Measurements from ENCODE around the gene VEGFC.
A peak's percentile ranks its signal among the peaks of the same experiment; 100 is the strongest.

The VEGFC gene

DNA sequence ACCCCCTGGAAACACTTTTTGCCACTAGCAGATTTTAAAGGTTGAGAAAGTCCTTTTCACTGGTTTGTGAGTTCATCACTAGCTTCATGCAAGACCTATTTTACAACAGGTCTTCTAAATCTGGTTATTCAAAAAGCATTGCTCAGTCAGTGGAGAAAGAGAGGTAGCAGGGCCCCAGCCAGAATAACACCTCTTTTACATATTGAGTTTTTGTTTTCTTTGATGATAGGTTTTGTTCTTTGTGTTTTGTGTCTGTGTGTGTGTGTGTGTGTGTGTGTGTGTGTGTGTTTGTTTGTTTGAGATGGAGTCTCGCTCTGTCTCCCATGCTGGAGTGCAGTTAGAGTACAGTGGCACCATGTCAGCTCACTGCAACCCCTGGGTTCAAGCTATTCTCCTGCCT is 2.7 kb upstream of the VEGFC start:
- no peak for DNase-seq

GRCh38 chr4:176794651-176795050 is 1.9 kb upstream of the VEGFC start:
- no peak for DNase-seq

DNA sequence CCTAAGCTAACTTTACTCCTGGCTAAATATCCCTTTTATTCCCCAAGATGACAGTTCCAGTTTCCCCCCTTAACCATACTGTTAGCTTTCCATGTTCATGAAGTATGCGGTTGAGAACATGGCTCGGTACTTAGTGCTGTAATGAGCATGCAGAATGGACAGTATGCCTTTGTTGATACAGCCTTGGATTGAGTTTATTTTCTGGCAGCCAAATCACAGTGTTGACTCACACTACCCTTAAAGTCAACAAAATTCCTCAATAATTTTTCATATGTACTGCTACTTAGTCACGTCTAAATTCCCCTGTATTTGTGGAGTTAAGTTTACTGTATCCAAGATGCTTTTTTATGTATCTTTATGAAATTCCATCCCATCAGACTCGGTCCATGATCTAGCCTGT is 1.4 kb upstream of the VEGFC start:
- no peak for DNase-seq

GRCh38 chr4:176793060-176793605 is 411 bp upstream of the VEGFC start:
- no peak for DNase-seq

GRCh38 chr4:176791591-176792325 is 964 bp downstream of the VEGFC start:
- peak in 1 of 2 experiments; percentile 6 for DNase-seq

DNA sequence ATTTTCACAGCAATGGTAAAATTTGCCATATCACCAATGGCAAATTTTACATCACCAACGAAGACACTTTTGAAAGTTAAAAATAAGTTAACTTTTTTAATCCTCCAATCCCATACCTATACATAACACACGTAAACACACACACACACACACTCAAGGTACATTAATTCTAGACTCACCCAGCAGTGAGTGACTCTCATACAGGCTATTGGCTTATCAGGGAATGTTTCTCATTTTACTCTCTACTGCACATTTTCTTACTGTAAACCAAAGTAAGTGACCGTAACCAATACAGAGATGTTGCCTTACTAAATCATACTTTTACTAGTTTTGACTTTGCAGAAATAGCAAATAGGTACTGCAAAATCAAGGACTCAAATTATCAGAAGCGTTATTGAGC is 2.3 kb downstream of the VEGFC start:
- no peak for DNase-seq

DNA sequence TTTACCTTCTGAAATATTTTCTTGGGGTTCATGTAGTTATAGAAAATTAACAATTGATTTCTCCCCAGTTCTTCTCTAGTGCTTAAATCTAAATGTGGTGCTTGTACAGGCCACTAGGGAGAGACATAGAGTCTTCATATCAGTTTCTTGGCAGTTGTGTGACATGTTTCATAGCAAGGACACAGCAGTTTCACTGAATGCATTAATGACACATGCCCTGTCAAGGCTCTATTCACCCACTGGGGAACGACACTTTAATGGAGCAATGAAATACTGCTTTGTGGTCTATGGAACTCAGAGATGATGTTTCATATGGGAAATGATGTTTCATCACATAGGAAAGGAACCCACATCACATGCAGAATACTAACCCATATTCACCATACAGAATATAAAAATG is 2.8 kb downstream of the VEGFC start:
- peak; percentile 6 to 37 for DNase-seq

DNA sequence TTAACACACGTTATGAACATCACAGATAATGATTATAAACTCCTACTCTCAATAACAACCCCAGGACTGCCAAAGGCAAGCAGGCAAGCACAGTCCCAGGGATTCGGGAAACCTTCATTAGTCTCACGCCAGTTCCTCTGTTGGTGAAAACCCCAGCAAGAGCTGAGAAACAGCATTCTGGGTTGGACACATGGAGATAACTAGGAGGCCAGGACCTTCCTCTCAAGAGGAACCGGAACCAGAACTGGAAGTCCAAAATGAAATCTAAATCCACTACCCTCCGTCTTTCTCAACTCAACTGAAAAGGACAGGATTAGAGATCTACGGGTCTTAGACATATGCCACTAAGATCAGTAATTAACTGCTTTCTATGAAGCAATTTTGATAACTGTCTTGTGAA is 3.8 kb downstream of the VEGFC start:
- no peak for DNase-seq

GRCh38 chr4:176788248-176788647 is 4.5 kb downstream of the VEGFC start:
- no peak for DNase-seq

DNA sequence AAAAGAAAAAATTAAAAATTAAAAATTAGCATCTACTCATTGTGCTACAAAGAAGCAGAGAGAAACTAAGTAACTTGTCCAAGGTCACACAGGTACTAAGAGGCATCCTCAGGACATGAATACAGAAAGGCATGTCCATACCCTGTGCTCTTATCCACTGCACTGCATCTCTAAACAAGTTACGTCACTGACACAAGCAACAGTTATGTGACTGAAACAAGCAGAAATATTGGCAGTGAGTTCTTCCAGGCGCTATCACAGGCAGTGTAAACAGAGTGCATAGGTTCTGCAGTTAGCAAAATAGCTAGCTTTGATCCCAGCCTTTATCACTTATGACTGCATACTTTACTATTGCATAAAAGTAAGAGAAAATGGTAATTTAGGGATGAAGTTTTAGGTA is 7.9 kb downstream of the VEGFC start:
- no peak for DNase-seq

- no peak for DNase-seq
Observed at GRCh38 chr4:176782794-176783193, 9.9 kb downstream of the VEGFC start.

DNA sequence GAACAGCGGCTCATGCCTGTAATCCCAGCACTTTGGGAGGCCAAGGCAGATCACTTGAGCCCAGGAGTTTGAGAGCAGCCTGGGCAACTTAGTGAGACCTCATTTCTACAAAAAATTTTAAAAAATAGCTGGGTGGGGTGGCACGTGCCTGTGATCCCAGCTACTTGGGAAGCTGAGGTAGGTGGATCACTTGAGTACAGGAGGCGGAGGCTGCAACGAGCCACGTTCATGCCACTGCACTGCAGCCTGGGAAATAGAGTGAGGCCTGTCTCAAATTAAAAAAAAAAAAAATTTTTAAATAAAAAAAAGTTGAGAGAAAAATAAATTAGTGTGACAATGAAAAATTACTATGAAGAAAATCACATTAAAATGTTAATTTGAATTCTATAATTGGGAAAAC is 10.5 kb downstream of the VEGFC start:
- no peak for DNase-seq

GRCh38 chr4:176781739-176782100 is 11.0 kb downstream of the VEGFC start:
- no peak for DNase-seq

GRCh38 chr4:176780995-176781738 is 11.6 kb downstream of the VEGFC start:
- DNase-seq, result no peak

GRCh38 chr4:176779421-176779820 is 13.3 kb downstream of the VEGFC start:
- DNase-seq, result no peak

DNA sequence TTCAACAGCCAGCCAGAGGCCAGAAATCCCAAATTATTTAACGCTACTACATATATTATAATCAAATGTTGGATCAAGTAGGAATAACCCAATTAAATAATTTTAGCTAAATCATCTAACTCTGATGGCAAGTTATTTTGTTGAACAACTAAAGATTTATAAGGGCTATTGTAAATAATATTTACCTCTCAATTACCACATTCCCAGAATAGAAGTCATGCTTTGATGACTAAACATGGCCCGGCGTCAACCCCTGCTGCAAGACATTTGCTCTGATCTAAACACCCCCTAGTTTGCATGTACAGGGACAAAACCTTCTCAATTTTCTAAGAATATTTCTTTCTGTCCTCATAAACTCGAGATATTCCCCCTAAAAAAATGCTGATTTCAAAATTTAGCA is 14.2 kb downstream of the VEGFC start:
- peak in 1 of 2 experiments; percentile 4 for DNase-seq

DNA sequence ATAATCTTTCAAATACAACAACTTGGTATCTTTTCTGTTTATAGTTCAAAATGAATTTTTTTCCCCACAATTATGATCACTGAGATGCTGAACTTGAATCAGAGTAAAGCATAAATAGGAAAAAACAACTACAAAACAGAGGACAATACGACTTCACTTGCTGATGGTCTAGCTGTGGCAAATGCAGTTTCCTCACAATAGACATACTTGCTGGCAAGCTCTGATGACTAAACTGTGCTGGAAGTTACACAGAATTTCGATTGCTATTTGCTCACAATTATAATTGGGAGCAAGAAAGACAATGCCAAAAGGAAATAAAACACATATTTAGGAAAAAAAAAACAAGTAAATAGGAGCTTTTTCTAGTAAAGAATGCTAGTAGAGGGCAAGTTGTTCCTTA is 14.7 kb downstream of the VEGFC start:
- DNase-seq, result peak in 1 of 2 experiments; percentile 4

DNA sequence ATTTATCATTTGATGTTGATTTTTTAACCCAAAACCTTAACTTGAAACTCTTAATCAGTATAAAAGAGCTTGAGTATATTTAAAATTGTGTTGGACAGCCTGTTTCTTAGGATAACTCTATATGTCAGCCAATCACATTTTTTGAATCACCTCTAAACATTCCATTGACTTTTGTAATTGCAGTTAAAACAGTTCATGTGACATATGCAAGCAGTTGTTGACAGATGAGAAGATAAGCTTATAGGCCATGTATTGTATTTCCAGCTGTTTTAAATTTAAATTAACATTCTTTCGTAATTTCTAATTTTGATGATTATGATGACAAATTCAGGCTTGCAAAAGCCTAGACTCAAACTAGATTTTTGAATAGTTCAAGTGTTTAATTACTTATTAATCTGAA is 17.4 kb downstream of the VEGFC start:
- no peak for DNase-seq

GRCh38 chr4:176774852-176775251 is 17.9 kb downstream of the VEGFC start:
- no peak for DNase-seq

- DNase-seq, result no peak
Observed at GRCh38 chr4:176769514-176769913, 23.2 kb downstream of the VEGFC start.

DNA sequence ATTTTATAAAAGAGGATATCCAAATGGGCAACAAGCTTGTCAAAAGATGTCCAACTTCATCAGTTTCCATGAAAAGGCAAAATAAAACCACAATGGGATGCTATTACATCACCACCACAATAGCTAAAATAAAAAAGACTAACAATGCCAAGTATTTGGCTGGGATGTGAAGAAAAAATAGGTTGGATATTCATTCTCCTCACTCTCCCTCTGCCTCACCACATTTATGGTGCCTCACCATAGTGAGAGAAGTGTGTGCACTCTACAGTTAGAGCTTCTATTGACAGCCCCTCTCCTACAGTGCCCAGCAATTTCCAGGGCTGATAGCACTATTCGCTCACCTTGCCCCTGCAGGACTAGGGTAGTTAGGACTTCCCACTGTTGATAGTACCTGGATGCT is 25.5 kb downstream of the VEGFC start:
- DNase-seq, result no peak

DNA sequence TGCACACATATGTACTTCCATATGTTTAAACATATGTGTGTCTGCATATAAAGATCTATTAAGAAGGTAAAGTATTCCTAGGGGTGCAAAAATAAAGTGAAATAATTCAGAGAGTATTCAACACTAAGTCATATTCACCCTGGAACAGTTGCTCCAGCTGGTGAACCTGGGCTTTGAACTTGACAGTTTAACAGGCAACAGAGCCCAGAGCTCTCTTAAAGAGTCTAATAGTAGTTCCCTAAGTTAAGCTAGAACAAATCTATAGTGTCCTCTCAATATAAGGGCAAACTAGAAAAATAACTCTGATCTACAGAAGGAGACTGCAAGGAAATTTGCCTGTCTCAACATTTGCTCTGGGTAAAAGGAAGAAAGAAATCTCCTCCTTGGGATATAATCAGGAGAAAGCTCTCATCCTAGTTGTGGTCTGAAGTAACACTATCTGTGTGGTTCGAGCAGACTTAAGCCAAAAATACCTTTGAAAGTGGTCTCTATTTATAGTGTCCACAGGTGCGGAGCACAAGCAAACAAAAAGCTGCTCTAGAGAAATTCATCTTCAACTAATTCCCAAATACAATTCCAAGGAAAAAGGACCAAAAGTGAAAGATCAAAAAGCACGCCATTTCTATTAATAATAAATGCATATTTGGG is 29.9 kb downstream of the VEGFC start:
- no peak for DNase-seq

DNA sequence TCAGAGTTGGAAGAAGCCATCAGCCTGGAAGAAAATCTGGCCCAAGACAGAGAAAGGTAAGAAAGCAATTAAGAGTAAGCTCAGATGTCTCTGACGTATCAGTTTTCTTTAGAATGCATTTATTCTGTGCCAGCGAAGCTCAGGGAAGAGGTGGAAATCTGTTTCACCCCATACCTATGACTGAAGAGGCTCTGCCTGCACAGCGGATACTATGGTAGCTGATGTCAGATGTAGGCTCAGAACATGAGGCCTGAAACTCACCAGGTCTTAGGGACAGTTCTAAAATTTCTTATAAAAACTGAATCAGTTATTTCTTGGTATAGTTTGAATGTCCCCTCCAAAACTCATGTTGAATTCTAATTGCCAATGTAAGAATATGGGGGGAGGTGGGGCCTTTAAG is 30.9 kb downstream of the VEGFC start:
- DNase-seq, result no peak

- DNase-seq, result no peak
Observed at GRCh38 chr4:176760471-176760870, 32.3 kb downstream of the VEGFC start.

All from NCI-H2081 (cell line).